Epithelial cell of proximal tubule (primary cell): ENCODE data around the gene RSPRY1. TPM values are rescaled to one million over a fixed set of nuclear protein-coding genes. Genes with fewer than 3 reads are reported as not detected.

Source experiments
- DNase-seq: peaks from one replicate; pipeline ENCODE4 v3.0.0-alpha.2; 2011; ENCODE audit warnings: low read depth
- H3K4me3 ChIP-seq: 2 replicates; pipeline ENCODE4 v1.5.1; 2011; ENCODE audit warnings: low read depth, mild to moderate bottlenecking, low read length
- total RNA-seq: library from RNA; depleted of rRNA; stranded (reverse); fragments of >200 nt; gene quantifications from 2 replicates; pipeline ENCODE4 v1.2.3, GENCODE V29; 2015
- TF ChIP-seq, protein P1 (sequence below): conservative IDR thresholded peaks from 2 replicates; pipeline ENCODE4 v1.5.1; 2012; ENCODE audit warnings: low read depth, mild to moderate bottlenecking, low read length

RSPRY1 gene
- total RNA-seq, 1 donor from 2014 or later, result 28.6 TPM

- no peak for DNase-seq
- H3K4me3 ChIP-seq, result no peak overlapping the region
- TF ChIP-seq, protein P1, sequence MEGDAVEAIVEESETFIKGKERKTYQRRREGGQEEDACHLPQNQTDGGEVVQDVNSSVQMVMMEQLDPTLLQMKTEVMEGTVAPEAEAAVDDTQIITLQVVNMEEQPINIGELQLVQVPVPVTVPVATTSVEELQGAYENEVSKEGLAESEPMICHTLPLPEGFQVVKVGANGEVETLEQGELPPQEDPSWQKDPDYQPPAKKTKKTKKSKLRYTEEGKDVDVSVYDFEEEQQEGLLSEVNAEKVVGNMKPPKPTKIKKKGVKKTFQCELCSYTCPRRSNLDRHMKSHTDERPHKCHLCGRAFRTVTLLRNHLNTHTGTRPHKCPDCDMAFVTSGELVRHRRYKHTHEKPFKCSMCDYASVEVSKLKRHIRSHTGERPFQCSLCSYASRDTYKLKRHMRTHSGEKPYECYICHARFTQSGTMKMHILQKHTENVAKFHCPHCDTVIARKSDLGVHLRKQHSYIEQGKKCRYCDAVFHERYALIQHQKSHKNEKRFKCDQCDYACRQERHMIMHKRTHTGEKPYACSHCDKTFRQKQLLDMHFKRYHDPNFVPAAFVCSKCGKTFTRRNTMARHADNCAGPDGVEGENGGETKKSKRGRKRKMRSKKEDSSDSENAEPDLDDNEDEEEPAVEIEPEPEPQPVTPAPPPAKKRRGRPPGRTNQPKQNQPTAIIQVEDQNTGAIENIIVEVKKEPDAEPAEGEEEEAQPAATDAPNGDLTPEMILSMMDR, result no peak
Measured at GRCh38 chr16:57143149-57143921, 42.8 kb upstream of the RSPRY1 start.

- TF ChIP-seq, protein P1, result no peak
- no peak for DNase-seq
- no peak overlapping the region for H3K4me3 ChIP-seq
Measured at GRCh38 chr16:57144027-57144426, 42.1 kb upstream of the RSPRY1 start.

DNA sequence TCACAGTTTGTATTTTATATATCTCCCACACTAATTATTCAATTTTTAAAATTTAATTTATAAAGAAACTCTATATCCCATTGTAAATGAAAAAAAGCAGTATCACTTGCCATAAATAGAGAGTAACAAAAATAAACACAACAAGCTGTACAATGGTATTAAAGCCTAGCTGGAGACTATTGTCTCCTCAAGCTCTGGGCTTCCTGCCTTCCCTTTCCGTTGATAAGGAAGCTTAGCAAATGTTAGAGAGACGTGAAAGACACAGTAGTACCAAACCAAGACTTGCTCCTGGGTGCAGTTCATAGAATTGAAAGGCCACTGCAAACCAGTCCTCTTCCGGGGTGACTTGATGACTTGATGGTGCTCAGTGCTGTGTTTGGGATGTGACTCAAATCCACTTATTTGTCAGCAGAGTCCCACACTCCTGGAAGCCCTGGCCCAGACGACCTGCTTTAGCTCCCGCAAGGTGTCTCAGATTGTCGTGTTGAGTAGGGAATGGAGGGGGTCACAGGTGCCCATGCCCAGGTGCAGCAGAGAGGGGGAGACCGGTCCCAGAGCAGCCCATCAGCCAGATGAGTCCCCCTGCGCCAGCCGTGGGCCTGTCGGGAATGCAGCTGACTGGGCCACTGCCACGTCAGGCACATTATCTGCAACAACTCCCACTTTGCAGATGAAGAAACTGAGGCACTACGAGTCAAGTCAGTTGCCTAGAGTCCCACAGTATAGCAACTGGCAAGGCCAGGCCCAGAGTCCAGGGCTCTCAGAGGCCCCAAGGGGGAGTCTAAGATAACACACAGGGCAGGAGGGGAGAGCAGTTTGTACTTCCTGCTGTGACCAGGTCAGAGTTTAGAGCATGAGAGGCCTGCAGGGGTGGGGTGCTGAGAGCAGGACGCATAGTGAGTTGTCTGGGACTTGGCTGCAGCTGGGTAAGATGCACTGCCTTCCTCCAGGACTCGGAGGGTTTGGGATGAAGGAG lies 40.8 kb upstream of the RSPRY1 start:
- TF ChIP-seq, protein P1, result no peak
- no peak overlapping the region for H3K4me3 ChIP-seq
- no peak for DNase-seq

DNA sequence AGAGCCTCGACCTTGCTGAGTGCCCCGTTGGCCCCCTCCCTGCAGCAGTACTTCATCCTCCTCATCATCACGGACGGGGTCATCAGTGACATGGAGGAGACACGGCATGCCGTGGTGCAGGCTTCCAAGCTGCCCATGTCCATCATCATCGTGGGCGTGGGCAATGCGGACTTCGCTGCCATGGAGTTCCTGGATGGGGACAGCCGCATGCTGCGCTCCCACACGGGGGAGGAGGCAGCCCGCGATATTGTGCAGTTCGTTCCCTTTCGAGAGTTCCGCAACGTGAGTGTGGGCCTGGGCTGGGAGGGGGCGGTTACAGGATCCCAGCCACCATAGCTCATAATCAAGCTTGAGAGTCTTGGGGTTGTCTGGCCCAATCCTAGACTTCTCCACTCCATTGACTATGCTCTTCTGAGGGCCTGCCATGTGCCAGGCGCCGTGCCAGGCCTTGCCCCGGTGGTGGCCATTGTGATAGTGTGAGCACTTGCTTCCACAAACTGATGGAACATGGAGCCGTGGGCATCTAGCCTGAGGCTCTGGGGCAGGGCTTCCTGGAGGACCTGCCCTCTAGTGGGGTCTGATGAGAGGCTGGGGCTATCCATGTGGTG lies 40.0 kb upstream of the RSPRY1 start:
- DNase-seq, result no peak
- no peak overlapping the region for H3K4me3 ChIP-seq
- TF ChIP-seq, protein P1, result no peak

GRCh38 chr16:57146735-57147134 lies 39.4 kb upstream of the RSPRY1 start:
- DNase-seq, result no peak
- no peak overlapping the region for H3K4me3 ChIP-seq
- TF ChIP-seq, protein P1, result peak; percentile 27

GRCh38 chr16:57147381-57148221 lies 38.5 kb upstream of the RSPRY1 start:
- no peak for DNase-seq
- TF ChIP-seq, protein P1, result no peak
- no peak overlapping the region for H3K4me3 ChIP-seq
